OCI-LY1 (cell line): ENCODE data around the gene ARID5A.

ENCODE experiments used
- CTCF ChIP-seq: fragments of 200-600 bp; sonication (generic), shearing (Covaris generic); IDR thresholded peaks from 2 replicates; pipeline ENCODE4 v1.5.1; 2017; ENCODE audit warnings: mild to moderate bottlenecking, antibody characterized with exemption, low read length, moderate library complexity, mixed read lengths
- EZH2 ChIP-seq: fragments of 200-600 bp; sonication (generic), shearing (Covaris generic); IDR thresholded peaks from 2 replicates; pipeline ENCODE4 v1.8.0; 2017; ENCODE audit warnings: borderline replicate concordance, mixed run types, mild to moderate bottlenecking, antibody characterized with exemption, low read length, moderate library complexity, mixed read lengths

- no peak for TF ChIP-seq EZH2
- no peak for TF ChIP-seq CTCF
Observed at GRCh38 chr2:96532641-96533291, 3.8 kb upstream of the ARID5A start.
